Measurements from ENCODE around the gene SLC25A38.
"Not testable (repeated sequence)": the region's sequence is repeated elsewhere in the genome, so short reads cannot be mapped to it uniquely, and the experiment has no call there.

Gene SLC25A38, protein sequence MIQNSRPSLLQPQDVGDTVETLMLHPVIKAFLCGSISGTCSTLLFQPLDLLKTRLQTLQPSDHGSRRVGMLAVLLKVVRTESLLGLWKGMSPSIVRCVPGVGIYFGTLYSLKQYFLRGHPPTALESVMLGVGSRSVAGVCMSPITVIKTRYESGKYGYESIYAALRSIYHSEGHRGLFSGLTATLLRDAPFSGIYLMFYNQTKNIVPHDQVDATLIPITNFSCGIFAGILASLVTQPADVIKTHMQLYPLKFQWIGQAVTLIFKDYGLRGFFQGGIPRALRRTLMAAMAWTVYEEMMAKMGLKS

DNA sequence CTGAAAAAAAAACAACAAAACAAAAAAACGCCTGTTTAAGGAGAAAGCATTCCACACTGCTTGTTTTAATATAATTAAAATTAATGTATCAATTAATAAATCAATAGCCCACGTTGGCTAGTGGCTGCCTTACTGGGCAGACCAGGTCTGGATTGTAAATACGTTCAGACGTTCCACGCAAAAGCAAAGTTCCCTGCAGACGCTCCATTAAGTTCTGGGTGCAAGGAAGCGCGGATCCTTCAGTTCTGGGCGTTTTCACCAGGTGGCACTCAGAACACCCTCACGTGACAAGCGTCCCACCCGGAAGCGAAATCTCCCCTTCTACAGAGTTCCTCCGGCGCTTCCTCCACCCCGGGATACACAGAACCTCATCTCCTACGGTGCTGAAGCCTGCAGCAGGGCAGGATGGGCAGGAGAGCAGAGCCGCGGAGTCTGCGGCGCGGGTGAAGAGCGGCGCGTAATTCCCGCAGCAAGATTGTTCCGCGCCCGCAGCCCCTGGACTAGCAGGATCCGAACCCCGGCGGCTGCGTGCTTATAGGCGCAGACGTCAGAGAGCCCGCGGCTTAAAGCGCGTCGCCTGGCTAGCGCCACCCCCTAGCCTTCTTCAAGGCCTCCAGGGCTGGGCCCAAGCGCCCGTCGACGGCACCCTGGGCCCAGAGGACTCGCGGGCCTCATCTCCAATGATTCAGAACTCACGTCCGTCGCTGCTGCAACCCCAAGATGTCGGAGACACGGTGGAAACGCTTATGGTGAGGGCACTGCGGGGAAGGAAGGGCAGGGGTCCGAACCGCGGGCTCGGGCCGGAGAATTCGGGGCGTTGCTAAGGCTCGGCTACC lies at the start of gene SLC25A38:
Gene SLC25A38 (plus strand): TSS at position 326 of the 836 bp plus-strand sequence. CDS start 355 bp downstream, at position 681.
- FAIRE-seq: no peak

DNA sequence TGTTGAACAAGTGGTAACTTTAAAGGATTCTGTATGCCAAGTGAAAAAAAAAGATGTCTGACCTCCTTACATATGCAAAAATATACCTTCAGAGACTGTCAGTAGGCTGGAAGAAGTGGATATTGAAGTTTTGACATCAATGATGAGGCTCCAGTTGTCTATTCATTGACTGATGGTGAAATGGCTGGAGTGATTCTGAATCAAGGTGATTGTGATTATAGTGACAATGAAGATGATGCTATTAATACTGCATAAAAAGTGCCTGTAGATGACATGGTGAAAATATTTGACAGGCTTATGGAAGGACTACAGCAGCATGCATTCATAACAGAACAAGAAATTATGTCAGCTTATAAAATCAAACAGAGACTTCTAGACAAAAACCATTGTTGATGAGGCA lies 49.6 kb upstream of the SLC25A38 start:
- no peak for FAIRE-seq

DNA sequence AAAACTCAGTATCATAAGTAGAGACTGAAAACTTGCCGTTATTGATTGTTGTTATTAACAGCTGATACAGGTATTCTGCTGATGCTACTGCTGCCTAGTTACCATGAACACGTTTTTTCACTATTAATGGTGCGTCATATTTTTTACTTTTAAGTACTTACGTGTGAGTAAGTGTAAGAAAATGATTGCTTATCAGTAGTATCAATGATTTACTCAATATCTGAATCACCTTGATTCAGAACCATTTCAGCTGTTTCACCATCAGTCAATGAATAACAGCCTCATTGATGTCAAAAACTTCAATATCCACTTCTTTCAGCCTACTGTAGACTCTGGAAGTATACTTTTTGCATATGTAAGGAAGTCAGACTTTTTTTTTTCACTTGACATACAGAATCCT lies 49.0 kb upstream of the SLC25A38 start:
- no peak for FAIRE-seq

DNA sequence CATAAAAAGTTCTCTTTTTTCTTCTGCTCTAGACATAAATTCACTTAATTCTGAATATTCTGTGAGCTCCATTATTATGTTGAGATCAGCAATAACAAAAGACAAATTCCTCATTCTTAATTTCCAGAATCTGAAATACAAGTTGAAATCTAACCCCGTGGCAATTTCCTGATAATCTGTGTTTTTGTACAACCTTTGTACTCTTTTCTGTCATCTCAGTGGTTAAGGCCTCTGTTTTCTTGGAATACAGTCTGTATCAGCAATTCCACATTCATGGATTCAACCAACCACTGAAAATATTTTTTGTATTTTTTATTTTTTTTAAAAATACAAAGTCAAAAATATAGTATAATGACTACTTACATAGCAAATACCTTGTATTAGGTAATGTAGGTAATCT lies 45.0 kb upstream of the SLC25A38 start:
- no peak for FAIRE-seq

DNA sequence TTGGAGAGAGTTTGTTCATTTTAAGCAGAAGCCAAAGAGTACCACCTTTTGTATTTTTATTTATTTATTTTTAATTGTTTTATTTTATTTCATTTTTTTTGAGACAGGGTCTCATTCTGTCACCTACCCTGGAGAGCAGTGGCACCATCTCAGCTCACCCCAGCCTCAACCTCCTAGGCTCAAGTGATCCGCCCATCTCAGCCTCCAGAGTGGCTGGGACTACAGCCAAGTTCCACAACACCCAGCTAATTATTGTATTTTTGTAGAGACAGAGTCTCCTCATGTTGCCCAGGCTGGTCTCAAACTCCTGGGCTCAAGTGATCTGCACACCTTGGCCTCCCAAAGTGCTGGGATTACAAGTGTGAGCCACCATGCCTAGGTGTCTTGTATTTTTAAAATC lies 44.1 kb upstream of the SLC25A38 start:
- no peak for FAIRE-seq

DNA sequence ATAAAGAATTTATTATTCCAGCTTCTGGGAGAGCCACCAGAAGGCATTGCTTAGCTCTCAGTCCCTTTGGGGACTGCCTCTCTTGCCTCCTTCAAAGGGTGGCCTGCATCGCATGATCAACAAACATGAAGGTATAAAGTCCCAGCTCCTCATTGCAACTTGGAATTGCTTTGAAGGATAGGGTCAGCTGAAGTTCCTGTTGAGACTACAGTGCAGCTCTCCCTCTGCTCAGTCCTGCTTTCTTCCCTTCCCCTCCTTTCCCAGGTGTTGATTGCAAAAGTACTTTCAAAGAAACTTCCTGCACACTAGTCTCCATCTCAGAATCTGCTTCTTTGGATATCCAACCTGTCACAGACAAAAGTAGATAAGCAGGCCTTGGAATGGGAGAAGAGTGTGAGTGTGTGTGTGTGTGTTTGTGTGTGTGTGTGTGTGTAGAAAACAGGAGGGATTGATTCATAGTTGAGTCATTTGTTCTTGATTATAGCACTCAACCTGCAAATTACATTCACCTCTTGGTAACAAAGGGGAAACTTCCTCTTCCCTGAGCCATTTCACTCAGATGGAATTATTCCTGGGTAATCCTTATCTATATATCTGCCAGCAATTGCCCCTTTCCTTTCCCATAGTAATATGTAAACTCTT lies 40.0 kb upstream of the SLC25A38 start:
- FAIRE-seq: no peak

DNA sequence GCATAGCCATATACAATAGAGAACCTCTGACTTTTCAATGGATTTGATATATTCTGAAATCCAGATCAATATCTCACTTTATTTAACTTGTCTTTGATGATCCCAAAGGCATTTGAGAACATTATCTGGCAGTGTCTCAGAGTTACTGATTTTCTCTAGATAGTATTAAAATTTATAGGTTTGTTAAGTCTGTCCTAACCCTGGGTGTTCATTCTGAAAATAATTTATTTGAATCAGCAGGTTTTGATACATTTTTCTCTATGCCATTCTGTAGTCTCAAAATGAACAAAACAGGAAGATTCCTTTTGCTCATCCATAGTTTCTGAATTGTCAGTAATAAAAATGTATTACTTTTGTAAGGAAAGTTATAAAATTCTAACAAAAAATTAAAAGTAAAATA lies 39.4 kb upstream of the SLC25A38 start:
- FAIRE-seq: no peak

DNA sequence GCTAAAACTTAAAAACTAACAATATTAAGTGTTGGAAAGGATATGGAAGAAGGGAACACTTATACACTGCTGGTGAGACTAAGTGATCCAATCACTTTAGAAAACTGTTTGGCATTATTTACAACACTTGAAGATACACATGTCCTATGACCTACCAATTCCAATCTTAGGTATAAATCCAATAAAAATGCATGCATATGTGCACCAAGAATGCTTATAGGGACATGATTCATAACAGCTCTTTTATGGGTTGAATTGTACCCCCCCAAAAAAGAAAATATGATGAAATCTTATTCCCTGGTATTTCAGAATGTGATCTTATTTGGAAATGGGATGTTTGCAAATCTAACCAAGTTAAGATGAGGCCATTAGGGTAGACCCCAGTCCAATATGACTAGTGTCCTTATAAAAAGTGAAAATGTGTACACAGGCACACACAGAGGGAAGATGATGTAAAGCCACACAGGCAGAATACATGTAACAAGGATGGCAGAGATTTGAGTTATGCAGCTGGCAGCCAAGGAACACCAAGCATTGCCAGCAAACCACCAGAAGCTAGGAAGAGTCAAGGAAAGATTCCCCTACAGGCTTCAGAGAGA lies 38.3 kb upstream of the SLC25A38 start:
- no peak for FAIRE-seq

DNA sequence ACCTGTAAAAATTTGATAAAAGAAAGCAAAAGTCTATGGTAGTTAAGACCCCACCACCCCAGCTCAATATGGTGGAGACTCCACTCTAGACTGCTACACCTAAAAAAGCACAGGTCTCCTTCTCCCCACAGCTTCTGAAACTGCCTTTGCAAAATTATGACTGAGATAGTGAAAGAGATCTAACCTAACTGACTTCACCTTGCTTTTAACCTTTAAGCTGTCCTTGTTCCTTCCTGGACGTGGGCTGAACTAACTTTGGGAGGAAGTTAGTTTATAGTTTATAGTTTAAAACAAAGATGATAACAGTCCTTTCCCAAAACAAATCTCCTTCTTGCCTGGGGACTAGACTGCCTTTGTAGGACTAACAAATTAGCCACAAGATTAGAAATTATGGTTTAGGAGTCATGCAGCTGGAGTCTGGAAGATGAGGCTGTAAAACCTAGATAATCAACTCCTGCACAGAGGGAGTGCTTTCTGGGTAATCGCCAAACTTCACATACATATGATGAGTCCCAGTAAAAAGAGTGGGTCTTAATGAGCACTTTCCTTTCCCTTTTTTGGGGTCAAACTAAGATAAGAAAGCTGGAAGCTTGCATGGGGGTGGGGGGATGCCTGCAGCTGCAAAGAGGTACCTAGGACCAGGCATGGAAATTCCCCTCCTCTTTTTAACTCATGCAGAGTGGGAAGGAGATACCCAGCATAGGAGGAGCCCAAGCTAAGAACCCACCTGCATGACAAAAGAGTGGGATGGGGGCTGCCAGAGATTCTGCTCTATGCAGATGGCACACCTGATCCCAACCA lies 36.2 kb upstream of the SLC25A38 start:
- FAIRE-seq: no peak

DNA sequence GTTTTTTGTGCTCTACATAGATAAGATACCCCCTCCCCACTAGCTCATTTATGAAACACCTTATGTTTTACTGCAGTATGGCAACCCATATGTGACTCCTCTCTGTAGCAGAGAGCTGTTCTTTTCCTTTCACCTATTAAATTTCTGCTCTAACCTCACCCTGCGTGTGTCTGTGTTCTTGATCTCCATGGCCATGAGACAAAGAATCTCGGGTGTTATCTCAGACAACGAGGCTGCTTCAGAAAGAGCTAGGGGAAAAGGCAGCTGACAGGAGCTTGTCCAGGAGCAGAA lies 35.6 kb upstream of the SLC25A38 start:
- FAIRE-seq: no peak

DNA sequence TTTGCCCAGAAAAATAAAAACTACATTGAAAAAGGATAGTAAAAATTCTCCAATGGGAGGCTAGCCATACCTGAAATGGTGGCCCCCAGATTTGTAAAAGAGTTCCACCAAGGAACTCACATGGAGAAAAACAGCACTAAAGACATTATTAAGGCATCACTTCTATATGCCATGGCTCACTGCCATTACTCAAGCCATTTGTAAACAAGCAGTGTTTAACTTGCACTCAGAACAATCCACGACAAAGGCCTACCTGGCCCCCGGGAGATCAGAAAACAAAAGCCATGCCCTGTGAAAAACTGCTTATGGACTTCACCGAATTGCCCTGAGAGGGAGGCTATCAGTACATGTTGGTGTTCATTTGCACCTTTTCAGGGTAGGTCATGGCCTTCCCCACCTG lies 34.1 kb upstream of the SLC25A38 start:
- FAIRE-seq: no peak

DNA sequence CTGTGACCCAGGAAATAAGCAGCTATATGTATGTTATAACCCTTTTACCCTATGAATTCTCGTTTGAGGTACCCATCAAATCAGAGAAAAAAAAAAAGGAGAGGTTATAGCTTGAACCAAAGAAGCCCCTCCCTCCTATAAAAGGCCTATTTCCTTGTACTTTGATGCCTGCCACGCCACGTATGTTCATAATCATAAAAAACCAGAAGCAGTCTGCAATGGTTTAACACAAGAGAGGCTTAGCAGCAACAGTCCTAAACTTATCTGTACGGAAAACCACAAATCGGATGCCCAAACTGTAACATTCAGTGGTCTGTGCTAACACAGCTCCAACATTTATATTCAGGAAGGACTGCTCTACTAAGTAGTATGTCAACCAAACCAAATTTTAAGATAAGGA lies 32.5 kb upstream of the SLC25A38 start:
- peak; percentile 51 for FAIRE-seq

DNA sequence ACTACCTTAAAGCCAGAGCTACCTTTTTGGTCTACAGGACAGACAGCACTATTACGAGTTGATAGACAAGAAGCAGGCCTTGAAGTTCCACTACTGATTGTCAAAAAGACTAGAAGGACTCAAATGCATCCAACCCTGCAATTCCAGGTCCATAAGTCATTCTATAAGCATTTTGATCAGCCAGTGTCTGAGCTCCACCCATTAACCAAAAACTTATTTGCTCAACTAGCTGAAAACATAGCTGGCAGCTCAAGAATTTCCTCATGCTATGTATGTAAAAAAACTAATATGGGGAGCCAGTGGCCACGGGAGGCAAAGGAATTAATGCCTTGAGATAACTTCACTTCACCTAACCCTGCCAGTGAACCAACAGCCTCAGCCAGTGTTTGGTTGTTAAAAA lies 32.0 kb upstream of the SLC25A38 start:
- not testable (repeated sequence) for FAIRE-seq

DNA sequence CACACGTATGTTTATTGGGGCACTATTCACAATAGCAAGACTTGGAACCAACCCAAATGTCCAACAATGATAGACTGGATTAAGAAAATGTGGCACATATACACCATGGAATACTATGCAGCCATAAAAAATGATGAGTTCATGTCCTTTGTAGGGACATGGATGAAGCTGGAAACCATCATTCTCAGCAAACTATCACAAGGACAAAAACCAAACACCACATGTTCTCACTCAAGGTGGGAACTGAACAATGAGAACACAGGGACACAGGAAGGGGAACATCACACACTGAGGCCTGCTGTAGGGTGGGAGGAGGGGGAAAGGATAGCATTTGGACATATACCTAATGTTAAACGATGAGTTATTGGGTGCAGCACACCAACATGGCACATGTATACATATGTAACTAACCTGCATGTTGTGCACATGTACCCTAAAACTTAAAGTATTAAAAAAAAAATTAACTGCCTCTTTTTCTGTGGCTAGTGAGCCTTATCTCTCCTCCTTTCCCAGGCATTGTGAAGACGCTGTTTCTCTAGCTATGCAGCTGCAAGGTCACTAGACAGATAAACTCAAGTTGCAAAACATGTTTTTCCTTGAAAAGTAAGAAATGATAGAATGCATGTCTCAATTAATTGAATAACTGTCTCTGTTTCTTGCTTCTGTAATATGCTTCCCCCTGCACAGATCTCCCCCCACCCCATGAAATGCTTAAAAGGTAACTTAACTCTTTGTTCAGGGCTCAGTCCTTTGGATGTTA lies 29.8 kb upstream of the SLC25A38 start:
- FAIRE-seq: not testable (repeated sequence)

DNA sequence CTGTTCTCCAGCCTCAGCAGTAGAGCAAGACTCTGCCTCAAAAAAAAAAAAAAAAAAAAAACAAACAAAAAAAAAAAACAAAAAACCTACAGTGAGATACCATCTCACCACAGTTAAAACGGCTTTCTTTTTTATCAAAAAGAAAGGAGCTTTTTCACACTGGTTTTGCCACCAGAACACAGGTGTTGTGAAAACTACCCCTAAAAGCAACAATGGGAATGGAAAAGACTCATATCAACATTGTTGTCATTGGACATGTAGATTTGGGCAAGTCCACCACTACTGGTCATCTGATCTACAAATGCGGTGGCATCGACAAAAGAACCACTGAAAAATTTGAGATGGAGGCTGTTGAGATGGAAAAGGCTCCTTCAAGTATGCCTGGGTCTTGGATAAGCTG lies 24.8 kb upstream of the SLC25A38 start:
- FAIRE-seq: no peak

DNA sequence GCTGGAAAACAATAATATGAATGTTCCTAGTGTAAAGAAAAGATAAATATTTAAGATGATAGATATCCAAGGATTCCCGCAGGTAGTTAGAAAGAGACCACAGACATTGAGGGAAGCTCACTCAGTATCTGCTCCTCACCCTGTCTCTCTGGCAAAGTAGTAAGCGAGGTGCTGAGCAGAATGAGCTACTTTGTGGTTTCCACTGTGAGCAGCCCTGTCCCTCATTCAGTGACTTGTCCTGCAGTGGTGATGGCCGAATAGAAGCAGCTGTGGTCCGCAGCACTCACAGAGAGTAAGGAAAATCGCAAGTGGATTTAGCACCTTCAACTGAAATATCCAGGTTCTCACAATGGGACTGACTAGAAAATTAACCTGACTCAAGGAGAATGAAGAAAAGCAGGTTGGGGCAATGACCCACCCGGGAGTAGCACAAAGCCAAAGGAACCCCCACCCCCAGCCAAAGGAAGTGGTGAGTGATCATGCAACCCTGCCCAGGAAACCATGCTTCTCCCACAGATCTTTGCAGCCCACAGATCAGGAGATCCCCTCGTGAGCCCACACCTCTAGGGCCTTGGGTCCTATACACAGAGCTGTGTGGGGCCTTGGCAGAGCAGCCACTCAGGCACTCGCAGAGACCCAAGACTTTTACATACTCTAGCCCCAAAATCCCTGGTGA lies 21.8 kb upstream of the SLC25A38 start:
- no peak for FAIRE-seq

DNA sequence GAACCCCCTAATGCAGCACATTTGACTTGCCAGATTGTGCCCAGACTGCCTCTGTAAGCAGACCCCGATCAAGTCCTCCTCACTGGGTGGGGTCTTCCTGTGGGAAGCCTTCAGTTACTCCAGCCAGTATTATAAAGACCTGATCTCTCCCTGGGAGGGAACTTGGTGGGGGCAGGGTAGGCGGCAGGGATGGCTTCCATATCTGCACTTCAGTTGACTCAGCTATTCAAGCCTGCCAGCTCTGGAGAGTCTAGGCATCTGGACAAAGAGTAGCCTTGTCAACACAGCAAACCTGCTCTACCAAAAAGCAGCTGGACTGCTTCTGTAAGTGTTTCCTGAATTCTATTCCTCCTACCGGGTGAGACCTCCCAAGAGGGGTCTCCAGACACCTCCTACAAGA lies 21.0 kb upstream of the SLC25A38 start:
- FAIRE-seq: no peak

DNA sequence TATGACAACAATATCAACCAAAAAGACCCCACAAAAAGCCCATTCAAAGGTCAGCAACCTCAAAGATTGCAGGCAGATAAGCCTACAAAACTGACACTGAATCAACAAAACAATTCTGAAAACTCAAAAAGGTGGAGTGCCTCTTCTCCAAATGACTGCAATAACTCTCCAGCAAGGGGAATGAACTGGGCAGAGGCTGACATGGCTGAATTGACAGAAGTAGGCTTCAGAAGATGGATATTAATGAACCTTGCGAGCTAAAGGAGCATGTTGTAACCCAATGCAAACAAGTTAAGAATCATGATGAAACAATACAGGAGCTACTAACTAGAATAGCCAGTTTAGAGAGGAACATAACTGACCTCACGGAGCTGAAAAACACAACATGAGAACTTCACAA lies 20.4 kb upstream of the SLC25A38 start:
- no peak for FAIRE-seq

DNA sequence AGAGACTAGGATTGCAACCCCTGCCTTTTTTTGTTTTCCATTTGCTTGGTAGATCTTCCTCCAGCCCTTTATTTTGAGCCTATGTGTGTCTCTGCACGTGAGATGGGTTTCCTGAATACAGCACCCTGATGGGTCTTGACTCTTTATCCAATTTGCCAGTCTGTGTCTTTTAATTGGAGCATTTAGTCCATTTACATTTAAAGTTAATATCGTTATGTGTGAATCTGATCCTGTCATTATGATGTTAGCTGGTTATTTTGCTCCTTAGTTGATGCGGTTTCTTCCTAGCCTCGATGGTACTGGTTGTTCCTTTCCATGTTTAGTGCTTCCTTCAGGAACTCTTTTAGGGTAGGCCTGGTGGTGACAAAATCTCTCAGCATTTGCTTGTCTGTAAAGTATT lies 12.7 kb upstream of the SLC25A38 start:
- not testable (repeated sequence) for FAIRE-seq

DNA sequence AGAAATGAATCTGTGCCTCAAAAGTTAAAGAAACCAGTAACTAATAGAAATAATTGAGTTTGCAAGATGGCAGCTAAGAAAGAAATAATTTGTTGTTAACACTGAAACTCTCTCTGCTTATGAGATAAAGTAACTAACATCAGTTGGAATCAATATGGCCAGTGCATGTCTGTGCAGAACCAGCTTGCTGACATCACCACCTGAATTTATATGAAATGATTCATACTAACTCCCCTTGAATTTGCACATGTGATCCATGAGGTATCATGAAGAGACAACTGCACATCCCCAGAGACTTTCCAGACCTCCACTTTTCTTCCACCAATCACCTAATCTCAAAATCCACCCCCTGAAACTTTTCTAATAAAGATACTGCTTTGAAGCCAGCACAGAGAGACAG lies 10.3 kb upstream of the SLC25A38 start:
- no peak for FAIRE-seq

DNA sequence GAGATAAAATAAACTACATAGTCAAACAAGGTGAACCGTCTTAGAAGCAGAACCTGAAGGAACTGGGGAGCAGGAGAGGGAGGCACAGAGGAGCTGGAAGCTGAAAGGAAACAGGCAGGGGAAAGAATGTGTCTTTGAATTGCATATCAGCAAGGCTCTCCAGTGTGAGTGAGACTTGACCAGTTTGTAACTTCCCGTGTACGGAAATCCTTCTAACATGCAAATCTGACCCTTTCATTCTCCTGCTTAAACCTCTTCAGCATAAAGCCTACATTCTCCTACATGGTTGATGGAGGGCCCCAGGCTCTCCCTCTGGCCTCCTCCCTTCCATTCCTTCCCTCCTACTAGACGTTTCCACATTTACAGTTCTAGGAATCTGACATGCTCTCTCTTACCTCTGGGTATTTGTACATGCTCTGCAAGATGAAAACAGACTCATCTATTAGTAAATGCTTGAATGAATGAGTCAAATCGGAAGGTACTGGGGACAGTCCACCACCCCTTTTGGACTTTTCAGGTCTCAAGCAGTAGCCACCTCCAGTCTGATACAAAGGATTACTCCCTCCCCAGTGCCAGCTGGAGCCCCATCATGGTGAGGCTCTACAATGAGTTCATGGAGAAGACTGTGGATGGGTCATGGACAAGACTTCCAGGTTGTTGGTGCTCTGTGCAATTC lies 6.1 kb upstream of the SLC25A38 start:
- no peak for FAIRE-seq
